Measurements from ENCODE around the gene ADCY5.

ADCY5 gene

GRCh38 chr3:123405936-123406510 is 42.9 kb downstream of the ADCY5 start:
- DNase-seq (ENCODE audit: low spot score) = no peak

- no peak for DNase-seq (ENCODE audit: low spot score)
Observed at GRCh38 chr3:123405021-123405420, 43.9 kb downstream of the ADCY5 start.

- no peak for DNase-seq (ENCODE audit: low spot score)
Observed at GRCh38 chr3:123404391-123404790, 44.5 kb downstream of the ADCY5 start.

GRCh38 chr3:123401836-123402530 is 46.9 kb downstream of the ADCY5 start:
- no peak for DNase-seq (ENCODE audit: low spot score)

- no peak for DNase-seq (ENCODE audit: low spot score)
Observed at GRCh38 chr3:123400169-123400568, 48.7 kb downstream of the ADCY5 start.

GRCh38 chr3:123399653-123400052 is 49.2 kb downstream of the ADCY5 start:
- DNase-seq (ENCODE audit: low spot score) = no peak

- DNase-seq (ENCODE audit: low spot score) = no peak
Observed at GRCh38 chr3:123397921-123398785, 50.7 kb downstream of the ADCY5 start.

- DNase-seq (ENCODE audit: low spot score) = no peak
Observed at GRCh38 chr3:123397050-123397590, 51.8 kb downstream of the ADCY5 start.

- no peak for DNase-seq (ENCODE audit: low spot score)
Observed at GRCh38 chr3:123396171-123397049, 52.5 kb downstream of the ADCY5 start.

- DNase-seq (ENCODE audit: low spot score) = no peak
Observed at GRCh38 chr3:123395235-123395634, 53.7 kb downstream of the ADCY5 start.

GRCh38 chr3:123394391-123395020 is 54.4 kb downstream of the ADCY5 start:
- no peak for DNase-seq (ENCODE audit: low spot score)

GRCh38 chr3:123392871-123393620 is 55.8 kb downstream of the ADCY5 start:
- DNase-seq (ENCODE audit: low spot score) = no peak

GRCh38 chr3:123392368-123392767 is 56.5 kb downstream of the ADCY5 start:
- no peak for DNase-seq (ENCODE audit: low spot score)

- no peak for DNase-seq (ENCODE audit: low spot score)
Observed at GRCh38 chr3:123390865-123391600, 57.9 kb downstream of the ADCY5 start.

- DNase-seq (ENCODE audit: low spot score) = no peak
Observed at GRCh38 chr3:123389628-123389918, 59.3 kb downstream of the ADCY5 start.

- no peak for DNase-seq (ENCODE audit: low spot score)
Observed at GRCh38 chr3:123388811-123389627, 59.9 kb downstream of the ADCY5 start.

GRCh38 chr3:123388042-123388441 is 60.8 kb downstream of the ADCY5 start:
- no peak for DNase-seq (ENCODE audit: low spot score)

- no peak for DNase-seq (ENCODE audit: low spot score)
Observed at GRCh38 chr3:123387532-123387931, 61.4 kb downstream of the ADCY5 start.

- DNase-seq (ENCODE audit: low spot score) = no peak
Observed at GRCh38 chr3:123386477-123387040, 62.3 kb downstream of the ADCY5 start.
